ENCODE measurements around the gene TAF1B. TPM values are rescaled to one million over a fixed set of nuclear protein-coding genes. Genes with fewer than 3 reads are reported as not detected.
"Not testable (repeated sequence)": the region's sequence is repeated elsewhere in the genome, so short reads cannot be mapped to it uniquely, and the experiment has no call there.

The TAF1B gene
- total RNA-seq, 1 donor, result 29.8 TPM

DNA sequence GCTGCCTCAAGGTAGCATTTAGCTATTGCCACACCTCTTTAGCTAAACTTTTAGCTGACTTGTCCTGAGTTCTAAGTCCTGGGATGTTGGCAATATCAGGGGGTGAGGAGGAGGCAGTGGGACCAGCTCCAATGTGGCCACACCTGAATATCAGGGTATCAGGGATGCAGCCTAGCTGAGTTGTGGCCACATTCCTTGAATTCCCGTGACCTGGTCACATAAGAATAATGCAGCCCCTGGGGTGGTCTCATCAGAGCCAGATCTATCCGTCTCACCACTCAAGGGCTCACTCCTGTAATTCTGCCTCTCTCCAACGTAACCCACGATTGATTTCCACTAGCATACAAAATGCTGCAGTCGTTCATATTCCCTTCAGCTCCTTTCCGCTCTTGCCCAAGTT, 11.6 kb upstream of the TAF1B start:
- no peak overlapping the region for H3K4me3 ChIP-seq (ENCODE audit: low read depth, low read length)
- no peak for DNase-seq (ENCODE audit: low read depth)
- TF ChIP-seq, protein P1, sequence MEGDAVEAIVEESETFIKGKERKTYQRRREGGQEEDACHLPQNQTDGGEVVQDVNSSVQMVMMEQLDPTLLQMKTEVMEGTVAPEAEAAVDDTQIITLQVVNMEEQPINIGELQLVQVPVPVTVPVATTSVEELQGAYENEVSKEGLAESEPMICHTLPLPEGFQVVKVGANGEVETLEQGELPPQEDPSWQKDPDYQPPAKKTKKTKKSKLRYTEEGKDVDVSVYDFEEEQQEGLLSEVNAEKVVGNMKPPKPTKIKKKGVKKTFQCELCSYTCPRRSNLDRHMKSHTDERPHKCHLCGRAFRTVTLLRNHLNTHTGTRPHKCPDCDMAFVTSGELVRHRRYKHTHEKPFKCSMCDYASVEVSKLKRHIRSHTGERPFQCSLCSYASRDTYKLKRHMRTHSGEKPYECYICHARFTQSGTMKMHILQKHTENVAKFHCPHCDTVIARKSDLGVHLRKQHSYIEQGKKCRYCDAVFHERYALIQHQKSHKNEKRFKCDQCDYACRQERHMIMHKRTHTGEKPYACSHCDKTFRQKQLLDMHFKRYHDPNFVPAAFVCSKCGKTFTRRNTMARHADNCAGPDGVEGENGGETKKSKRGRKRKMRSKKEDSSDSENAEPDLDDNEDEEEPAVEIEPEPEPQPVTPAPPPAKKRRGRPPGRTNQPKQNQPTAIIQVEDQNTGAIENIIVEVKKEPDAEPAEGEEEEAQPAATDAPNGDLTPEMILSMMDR (IDR thresholded peaks at IDR 0.05; ENCODE audit: insufficient read depth, low read depth, low read length), result no peak

DNA sequence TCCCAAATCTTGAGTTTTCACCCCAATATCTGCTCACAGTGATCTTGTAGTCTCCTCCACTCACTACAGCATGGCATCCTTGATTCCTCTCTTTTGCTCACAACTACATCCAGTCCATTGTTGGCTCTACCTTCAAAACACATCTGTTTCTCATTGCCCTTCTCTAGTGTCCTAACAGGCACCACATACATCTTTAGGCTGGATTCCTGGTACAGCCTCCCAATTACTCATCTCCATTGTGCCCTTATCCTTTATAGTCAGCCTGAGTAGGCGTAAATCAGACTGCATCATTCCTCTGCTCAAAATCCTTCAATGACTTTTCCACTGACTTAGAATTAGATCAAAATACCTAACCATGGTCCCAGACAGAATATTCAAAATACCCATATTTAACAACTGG, 10.7 kb upstream of the TAF1B start:
- no peak for DNase-seq (ENCODE audit: low read depth)
- TF ChIP-seq, protein P1 (IDR thresholded peaks at IDR 0.05; ENCODE audit: insufficient read depth, low read depth, low read length), result no peak
- H3K4me3 ChIP-seq (ENCODE audit: low read depth, low read length), result no peak overlapping the region

DNA sequence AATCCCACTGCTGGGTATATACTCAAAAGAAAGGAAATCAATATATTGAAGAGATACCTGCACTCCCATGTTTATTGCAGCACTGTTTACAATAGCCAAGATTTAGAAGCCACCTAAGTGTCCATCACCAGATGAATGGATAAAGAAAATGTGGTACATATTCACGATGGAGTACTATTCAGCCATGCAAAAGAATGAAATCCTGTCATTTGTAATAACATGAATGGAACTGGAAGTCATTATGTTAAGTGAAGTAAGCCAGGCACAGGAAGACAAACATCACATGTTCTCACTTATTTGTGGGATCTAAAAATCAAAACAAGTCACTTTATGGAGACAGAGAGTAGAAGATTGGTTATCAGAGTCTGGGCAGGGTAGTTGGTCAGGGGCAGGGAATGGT, 8.2 kb upstream of the TAF1B start:
- H3K4me3 ChIP-seq (ENCODE audit: low read depth, low read length); DNase-seq (ENCODE audit: low read depth): not testable (repeated sequence)

DNA sequence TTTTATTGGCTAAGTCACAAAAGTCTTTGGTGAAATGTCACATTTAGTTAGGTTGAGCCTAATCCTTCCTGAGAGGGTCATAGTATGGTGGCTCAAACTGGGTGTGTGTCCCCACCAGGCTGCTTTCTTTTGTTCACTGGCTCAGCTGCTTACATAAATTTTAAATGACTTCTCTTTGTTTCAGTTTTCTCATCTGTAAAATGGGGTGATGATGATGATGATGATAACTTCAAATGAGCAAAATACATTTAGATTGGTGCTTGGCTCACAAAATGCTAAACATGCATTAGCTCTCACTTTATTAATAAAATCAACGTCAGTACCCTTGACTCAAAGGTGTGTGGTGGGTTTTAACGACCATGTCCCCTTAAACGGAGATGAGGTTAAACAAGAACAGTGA, 7.2 kb upstream of the TAF1B start:
- TF ChIP-seq, protein P1 (IDR thresholded peaks at IDR 0.05; ENCODE audit: insufficient read depth, low read depth, low read length), result no peak
- no peak overlapping the region for H3K4me3 ChIP-seq (ENCODE audit: low read depth, low read length)
- DNase-seq (ENCODE audit: low read depth), result no peak

DNA sequence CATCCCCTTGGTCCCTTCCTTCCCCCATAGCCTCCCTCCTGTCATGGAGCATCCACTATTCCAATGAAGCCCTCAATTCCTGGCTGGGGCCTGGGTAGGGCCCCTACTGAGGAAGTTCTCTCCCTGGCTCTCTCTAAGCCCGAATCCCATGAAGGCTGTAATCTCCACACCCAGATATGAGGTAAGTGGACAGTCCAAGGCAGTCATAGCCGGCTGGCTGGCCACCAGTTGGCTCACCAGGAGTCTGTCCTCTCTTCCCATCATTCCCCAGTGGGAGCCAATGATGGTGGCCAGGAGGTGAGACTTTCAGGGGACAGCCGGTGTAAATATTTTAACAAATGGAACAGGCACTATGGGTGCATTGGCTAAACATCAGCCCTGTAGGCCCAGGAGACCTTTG, 6.8 kb upstream of the TAF1B start:
- DNase-seq (ENCODE audit: low read depth), result no peak
- TF ChIP-seq, protein P1 (IDR thresholded peaks at IDR 0.05; ENCODE audit: insufficient read depth, low read depth, low read length), result no peak

DNA sequence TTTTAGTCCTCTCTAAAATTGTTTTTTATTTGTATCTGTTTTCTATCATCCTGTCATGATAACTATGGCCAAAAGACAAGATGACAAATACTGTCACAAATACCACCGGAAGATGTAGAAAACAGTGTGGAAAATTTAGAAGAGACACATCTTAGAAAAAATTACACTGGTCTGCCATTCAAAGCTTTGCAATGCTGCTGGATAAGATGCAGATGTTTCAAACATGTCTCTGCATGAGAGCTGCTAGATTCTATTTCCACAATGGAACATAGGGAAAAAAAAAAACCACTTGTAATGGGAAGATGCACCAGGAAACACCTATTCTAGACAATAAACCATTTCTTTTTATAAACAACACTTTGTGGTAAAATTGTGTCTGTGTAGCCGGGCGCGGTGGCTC, 5.8 kb upstream of the TAF1B start:
- no peak overlapping the region for H3K4me3 ChIP-seq (ENCODE audit: low read depth, low read length)
- TF ChIP-seq, protein P1 (IDR thresholded peaks at IDR 0.05; ENCODE audit: insufficient read depth, low read depth, low read length), result no peak
- DNase-seq (ENCODE audit: low read depth), result no peak

More for the DNA sequence above, 6.8 kb upstream of the TAF1B start:
- H3K4me3 ChIP-seq (ENCODE audit: low read depth, low read length), result no peak overlapping the region

DNA sequence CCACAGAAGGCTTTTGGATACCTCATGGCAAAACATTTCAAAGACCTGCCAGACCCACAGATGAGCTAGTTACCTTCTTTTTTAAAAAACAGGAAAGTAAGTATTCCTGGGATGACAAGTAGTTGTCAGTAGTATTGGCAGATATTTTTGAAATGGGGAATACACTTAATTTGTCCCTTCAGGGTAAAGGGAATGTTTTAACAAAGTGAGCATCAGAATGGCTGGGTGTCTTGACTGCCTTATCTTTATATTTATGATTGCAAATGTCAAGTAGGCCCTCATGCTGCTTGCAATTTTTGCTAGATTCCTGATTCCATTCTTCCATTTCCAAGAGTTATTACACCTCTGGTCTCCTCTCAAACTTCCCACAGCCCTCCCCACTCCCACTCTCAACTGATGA, 4.9 kb upstream of the TAF1B start:
- TF ChIP-seq, protein P1 (IDR thresholded peaks at IDR 0.05; ENCODE audit: insufficient read depth, low read depth, low read length), result no peak
- no peak for DNase-seq (ENCODE audit: low read depth)
- H3K4me3 ChIP-seq (ENCODE audit: low read depth, low read length), result no peak overlapping the region
